HUES64 (cell line): ENCODE measurements around the gene STX18.
"Not testable (repeated sequence)": the region's sequence is repeated elsewhere in the genome, so short reads cannot be mapped to it uniquely, and the experiment has no call there.

Source experiments
- H3K27ac ChIP-seq: 2 replicates; pipeline ENCODE4 v1.7.0; 2013; ENCODE audit warnings: low read depth, low read length, inconsistent platforms
- H3K27me3 ChIP-seq: 2 replicates; pipeline ENCODE4 v1.6.1; 2013; ENCODE audit warnings: mild to moderate bottlenecking, low read length; ENCODE audit not compliant: insufficient read depth
- H3K36me3 ChIP-seq: 2 replicates; pipeline ENCODE4 v1.6.1; 2013; ENCODE audit warnings: mild to moderate bottlenecking, low read length; ENCODE audit not compliant: insufficient read depth
- H3K4me1 ChIP-seq: 2 replicates; pipeline ENCODE4 v1.6.1; 2013; ENCODE audit warnings: mild to moderate bottlenecking, low read length, moderate library complexity; ENCODE audit not compliant: insufficient read depth
- H3K4me3 ChIP-seq: 2 replicates; pipeline ENCODE4 v1.5.1; 2013; ENCODE audit warnings: mild to moderate bottlenecking, low read length, moderate library complexity
- H3K9ac ChIP-seq: 2 replicates; pipeline ENCODE4 v1.6.1; 2013; ENCODE audit warnings: mild to moderate bottlenecking, low read depth, low read length
- H3K9me3 ChIP-seq: 2 replicates; pipeline ENCODE4 v1.6.1; 2013; ENCODE audit warnings: low read depth, low read length; ENCODE audit not compliant: insufficient read depth
- WGBS: fragments of 150-250, 120-280 bp; methylation state at CpG from one replicate; pipeline ENCODE4 v1.1.7; 2013; ENCODE audit warnings: missing lambda C conversion rate; 5-methylcytosine and 5-hydroxymethylcytosine counted together

The STX18 gene

GRCh38 chr4:4532371-4533154 lies 9.3 kb downstream of the STX18 start:
- no peaks in the 10 kb centered on the region for H3K36me3 ChIP-seq
- 86% methylated on average over 1 of the region's 3 CpGs for WGBS
- H3K4me1 ChIP-seq, result 0 out of 2 replicates have a peak, but pooled peaks cover 4% of the 10 kb centered on the region
- no peak overlapping the region for H3K27ac ChIP-seq
- no peaks in the 10 kb centered on the region for H3K9me3 ChIP-seq
- no peak overlapping the region for H3K9ac ChIP-seq
- no peaks in the 10 kb centered on the region for H3K27me3 ChIP-seq
- no peak overlapping the region for H3K4me3 ChIP-seq

GRCh38 chr4:4529392-4529791 lies 12.5 kb downstream of the STX18 start:
- Histone ChIP-seq H3K27ac (no peak overlapping the region), H3K9ac (no peak overlapping the region), H3K4me1 (peaks cover 6% of the 10 kb centered on the region; the same call in 1 of the 2 replicates), H3K36me3 (no peaks in the 10 kb centered on the region), H3K4me3 (no peak overlapping the region), H3K9me3 (no peaks in the 10 kb centered on the region), H3K27me3 (no peaks in the 10 kb centered on the region)
- 93% methylated on average over 5 of the region's 5 CpGs for WGBS

- WGBS, result 94% methylated on average over 6 of the region's 6 CpGs
- Histone ChIP-seq H3K9ac (no peak overlapping the region), H3K4me3 (no peak overlapping the region), H3K36me3 (no peaks in the 10 kb centered on the region), H3K4me1 (peaks cover 10% of the 10 kb centered on the region), H3K27ac (no peak overlapping the region), H3K27me3 (no peaks in the 10 kb centered on the region), H3K9me3 (no peaks in the 10 kb centered on the region)
These were observed 15.4 kb downstream of the STX18 start for GRCh38 chr4:4526401-4526800.

GRCh38 chr4:4524364-4524763 lies 17.5 kb downstream of the STX18 start:
- no peak overlapping the region for H3K9ac ChIP-seq
- no peaks in the 10 kb centered on the region for H3K9me3 ChIP-seq
- 57% methylated on average over 4 of the region's 4 CpGs for WGBS
- H3K36me3 ChIP-seq, result no peaks in the 10 kb centered on the region
- no peak overlapping the region for H3K27ac ChIP-seq
- H3K4me3 ChIP-seq, result no peak overlapping the region
- H3K27me3 ChIP-seq, result no peaks in the 10 kb centered on the region
- H3K4me1 ChIP-seq, result peaks cover 23% of the 10 kb centered on the region

- Histone ChIP-seq H3K4me1 (peaks cover 19% of the 10 kb centered on the region), H3K9ac (no peak overlapping the region), H3K36me3 (no peaks in the 10 kb centered on the region), H3K27me3 (no peaks in the 10 kb centered on the region), H3K27ac (no peak overlapping the region), H3K4me3 (no peak overlapping the region), H3K9me3 (no peaks in the 10 kb centered on the region)
- 91% methylated on average over 2 of the region's 2 CpGs for WGBS
These were observed 20.1 kb downstream of the STX18 start for GRCh38 chr4:4521731-4522130.

GRCh38 chr4:4521136-4521535 lies 20.7 kb downstream of the STX18 start:
- H3K4me1 ChIP-seq, result peaks cover 19% of the 10 kb centered on the region
- 51% methylated on average over 3 of the region's 3 CpGs for WGBS
- H3K36me3 ChIP-seq, result no peaks in the 10 kb centered on the region
- H3K9me3 ChIP-seq, result no peaks in the 10 kb centered on the region
- H3K4me3 ChIP-seq, result no peak overlapping the region; the same call in 1 of the 2 replicates
- H3K27me3 ChIP-seq, result no peaks in the 10 kb centered on the region
- 0 out of 2 replicates have a peak overlapping the region, but pooled peaks have one; percentile 33 for H3K9ac ChIP-seq
- no peak overlapping the region for H3K27ac ChIP-seq

- 48% methylated on average over 2 of the region's 4 CpGs for WGBS
- Histone ChIP-seq H3K27me3 (no peaks in the 10 kb centered on the region), H3K4me3 (no peak overlapping the region), H3K27ac (no peak overlapping the region), H3K36me3 (no peaks in the 10 kb centered on the region), H3K9ac (no peak overlapping the region), H3K9me3 (no peaks in the 10 kb centered on the region), H3K4me1 (peaks cover 16% of the 10 kb centered on the region)
These were observed 22.5 kb downstream of the STX18 start for GRCh38 chr4:4519297-4519894.

- Histone ChIP-seq H3K4me3 (no peak overlapping the region), H3K27ac (no peak overlapping the region), H3K4me1 (peaks cover 16% of the 10 kb centered on the region), H3K27me3 (no peaks in the 10 kb centered on the region), H3K36me3 (no peaks in the 10 kb centered on the region), H3K9me3 (no peaks in the 10 kb centered on the region), H3K9ac (no peak overlapping the region)
- WGBS, result 88% methylated on average over 4 of the region's 5 CpGs
These were observed 23.1 kb downstream of the STX18 start for GRCh38 chr4:4518747-4519146.

GRCh38 chr4:4514786-4515185 lies 27.1 kb downstream of the STX18 start:
- Histone ChIP-seq H3K9me3 (no peaks in the 10 kb centered on the region), H3K4me3 (no peak overlapping the region), H3K4me1 (no peaks in the 10 kb centered on the region), H3K9ac (no peak overlapping the region), H3K27me3 (no peaks in the 10 kb centered on the region), H3K27ac (no peak overlapping the region), H3K36me3 (no peaks in the 10 kb centered on the region)

GRCh38 chr4:4512282-4512681 lies 29.6 kb downstream of the STX18 start:
- H3K4me1 ChIP-seq, result no peaks in the 10 kb centered on the region
- 89% methylated on average over 1 of the region's 1 CpG for WGBS
- no peak overlapping the region for H3K27ac ChIP-seq
- no peaks in the 10 kb centered on the region for H3K27me3 ChIP-seq
- H3K9ac ChIP-seq, result no peak overlapping the region
- no peaks in the 10 kb centered on the region for H3K9me3 ChIP-seq
- no peak overlapping the region for H3K4me3 ChIP-seq
- no peaks in the 10 kb centered on the region for H3K36me3 ChIP-seq

GRCh38 chr4:4510641-4511040 lies 31.2 kb downstream of the STX18 start:
- H3K36me3 ChIP-seq, H3K9me3 ChIP-seq, H3K4me3 ChIP-seq, H3K4me1 ChIP-seq, H3K27me3 ChIP-seq, H3K9ac ChIP-seq, H3K27ac ChIP-seq: not testable (repeated sequence)
- WGBS, result 99% methylated on average over 3 of the region's 3 CpGs
